ENCODE results near the gene SNED1. TPM values are rescaled to one million over a fixed set of nuclear protein-coding genes. Genes with fewer than 3 reads are reported as not detected.

SNED1 gene
- total and polyA plus RNA-seq, 4 donors, result 0.65 to 18.1 (median 2.8) TPM

DNA sequence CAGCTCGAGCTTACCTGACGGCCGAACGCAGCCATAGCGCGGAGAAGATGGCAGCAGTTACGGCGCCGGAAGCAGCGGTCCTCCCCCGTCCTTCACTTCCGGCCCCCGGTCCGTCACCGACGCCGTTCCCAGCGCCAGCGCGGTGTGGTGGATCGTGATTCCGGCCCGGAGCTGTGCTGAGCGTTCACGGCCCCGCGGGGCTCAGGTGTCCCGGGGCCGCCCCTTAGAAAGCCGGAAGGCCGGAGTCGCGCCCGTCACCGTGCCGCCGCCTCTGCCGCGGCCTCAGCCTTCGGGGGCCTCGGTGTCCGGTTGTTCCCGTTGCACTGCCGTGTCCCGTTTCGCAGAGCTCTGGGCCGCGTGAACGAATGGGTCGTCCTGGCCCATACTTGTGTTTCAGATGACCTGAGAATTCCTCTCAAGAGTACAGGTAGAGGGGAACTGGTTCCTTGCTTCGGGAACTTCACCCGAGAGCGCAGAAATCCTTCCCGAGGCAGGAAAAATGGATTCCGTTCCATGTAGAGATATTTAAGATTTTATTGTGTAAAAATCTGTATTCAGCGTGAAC lies 103.9 kb downstream of the SNED1 start, which contains the start of gene MTERF4:
MTERF4 (minus strand) TSS at position 49 of the 565 bp plus-strand sequence; CDS start at position 35, 14 bp downstream.
- Histone ChIP-seq H3K4me3 (ENCODE audit: low read depth in 1 of 3, low read length in 3 of 3) (peak within 1 kb of the TSS; percentile 87 to 95 (median 93)), H3K9ac (ENCODE audit: low read depth in 1 of 2, low read length in 2 of 2) (peak within 1 kb of the TSS; percentile 92 to 100), H3K9me3 (ENCODE audit: control insufficient read depth in 4 of 4, low read length in 3 of 4) (no peaks in the 10 kb centered on the region), H3K4me1 (ENCODE audit: control insufficient read depth in 4 of 4, insufficient read depth in 4 of 4, low read length in 3 of 4) (peaks cover 0 to 22% (median 16%) of the 10 kb centered on the region in 4 donors), H3K27me3 (ENCODE audit: control insufficient read depth in 4 of 4, insufficient read depth in 4 of 4, low read length in 3 of 4) (no peaks in the 10 kb centered on the region), H3K36me3 (ENCODE audit: control insufficient read depth in 4 of 4, insufficient read depth in 3 of 4, low read depth in 1 of 4, low read length in 3 of 4) (peaks cover 0 to 13% (median 10%) of the 10 kb centered on the region in 4 donors), H3K27ac (ENCODE audit: low read depth in 1 of 2, low read length in 2 of 2) (peak within 1 kb of the TSS; percentile 59 to 93)
- under 1% methylated on average over 56 of the region's 56 CpGs for WGBS
- no peak for TF ChIP-seq HNF4G (IDR thresholded peaks at IDR 0.05)
- no peak for TF ChIP-seq JUND (IDR thresholded peaks at IDR 0.05)
- peak; percentile 4 for TF ChIP-seq CTCF (IDR thresholded peaks at IDR 0.05; ENCODE audit: low read depth, low read length, missing input control)
- no peak for TF ChIP-seq HNF4A (conservative IDR thresholded peaks at IDR 0.05)
- TF ChIP-seq TAF1 (conservative IDR thresholded peaks at IDR 0.05), result peak; percentile 41
- no peak for TF ChIP-seq EGR1 (IDR thresholded peaks at IDR 0.05; ENCODE audit: low read depth in 2 of 2)
- TF ChIP-seq FOXA2 (IDR thresholded peaks at IDR 0.05), result no peak
- peak; percentile 39 to 61 for TF ChIP-seq RAD21 (IDR thresholded peaks at IDR 0.05)
- no peak for TF ChIP-seq ATF3 (IDR thresholded peaks at IDR 0.05)
- no peak for TF ChIP-seq FOXA1 (IDR thresholded peaks at IDR 0.05)
- TF ChIP-seq, protein P1, sequence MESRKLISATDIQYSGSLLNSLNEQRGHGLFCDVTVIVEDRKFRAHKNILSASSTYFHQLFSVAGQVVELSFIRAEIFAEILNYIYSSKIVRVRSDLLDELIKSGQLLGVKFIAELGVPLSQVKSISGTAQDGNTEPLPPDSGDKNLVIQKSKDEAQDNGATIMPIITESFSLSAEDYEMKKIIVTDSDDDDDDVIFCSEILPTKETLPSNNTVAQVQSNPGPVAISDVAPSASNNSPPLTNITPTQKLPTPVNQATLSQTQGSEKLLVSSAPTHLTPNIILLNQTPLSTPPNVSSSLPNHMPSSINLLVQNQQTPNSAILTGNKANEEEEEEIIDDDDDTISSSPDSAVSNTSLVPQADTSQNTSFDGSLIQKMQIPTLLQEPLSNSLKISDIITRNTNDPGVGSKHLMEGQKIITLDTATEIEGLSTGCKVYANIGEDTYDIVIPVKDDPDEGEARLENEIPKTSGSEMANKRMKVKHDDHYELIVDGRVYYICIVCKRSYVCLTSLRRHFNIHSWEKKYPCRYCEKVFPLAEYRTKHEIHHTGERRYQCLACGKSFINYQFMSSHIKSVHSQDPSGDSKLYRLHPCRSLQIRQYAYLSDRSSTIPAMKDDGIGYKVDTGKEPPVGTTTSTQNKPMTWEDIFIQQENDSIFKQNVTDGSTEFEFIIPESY (IDR thresholded peaks at IDR 0.05), result no peak
- no peak for TF ChIP-seq RXRA (IDR thresholded peaks at IDR 0.05)
- no peak for TF ChIP-seq NR2F2 (IDR thresholded peaks at IDR 0.05)
- peak; percentile 39 for TF ChIP-seq REST (IDR thresholded peaks at IDR 0.05)
- peak; percentile 48 for TF ChIP-seq SP1 (IDR thresholded peaks at IDR 0.05)
- TF ChIP-seq GABPA (IDR thresholded peaks at IDR 0.05 in 1 of 2, conservative IDR thresholded peaks at IDR 0.05 in 1 of 2), result peak; percentile 92 to 97
- no peak for TF ChIP-seq MAX (IDR thresholded peaks at IDR 0.05)
- peak; percentile 92 for TF ChIP-seq YY1 (IDR thresholded peaks at IDR 0.05)
- DNase-seq (ENCODE audit: low spot score), result peak; percentile 89
